ENCODE measurements around the gene WNK2. TPM values are rescaled to one million over a fixed set of nuclear protein-coding genes. Genes with fewer than 3 reads are reported as not detected.

WNK2 gene
- total RNA-seq, 1 donor from 2014 or later: 1.0 TPM

DNA sequence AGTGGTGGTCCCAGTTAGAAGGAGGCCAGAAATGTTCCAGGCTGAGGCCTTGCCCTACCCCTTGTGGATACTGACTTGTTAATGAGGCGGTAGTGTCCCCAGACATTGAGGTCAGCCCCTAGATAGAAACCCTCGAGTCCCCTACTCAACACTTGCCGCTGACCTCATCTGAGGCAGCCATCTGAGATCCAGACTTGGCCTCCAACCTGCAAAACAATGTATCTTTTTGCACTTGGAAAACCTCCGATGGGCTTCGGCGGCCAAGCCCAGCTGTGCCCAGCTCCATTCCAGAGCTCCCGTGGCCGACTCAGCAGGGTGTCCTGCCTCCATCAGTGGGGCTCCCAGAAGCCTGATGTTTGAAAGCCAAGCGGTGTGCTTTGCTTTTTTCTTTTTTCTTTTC is 122.1 kb downstream of the WNK2 start:
- TF ChIP-seq CTCF (conservative IDR thresholded peaks at IDR 0.05; ENCODE audit: low read depth, low read length): no peak
- H3K4me3 ChIP-seq (ENCODE audit: low read depth, low read length): no peak overlapping the region
- no peak for DNase-seq (ENCODE audit: low read depth)

GRCh38 chr9:93306579-93307091 is 122.7 kb downstream of the WNK2 start:
- H3K4me3 ChIP-seq (ENCODE audit: low read depth, low read length): no peak overlapping the region
- no peak for DNase-seq (ENCODE audit: low read depth)
- TF ChIP-seq CTCF (conservative IDR thresholded peaks at IDR 0.05; ENCODE audit: low read depth, low read length): no peak

DNA sequence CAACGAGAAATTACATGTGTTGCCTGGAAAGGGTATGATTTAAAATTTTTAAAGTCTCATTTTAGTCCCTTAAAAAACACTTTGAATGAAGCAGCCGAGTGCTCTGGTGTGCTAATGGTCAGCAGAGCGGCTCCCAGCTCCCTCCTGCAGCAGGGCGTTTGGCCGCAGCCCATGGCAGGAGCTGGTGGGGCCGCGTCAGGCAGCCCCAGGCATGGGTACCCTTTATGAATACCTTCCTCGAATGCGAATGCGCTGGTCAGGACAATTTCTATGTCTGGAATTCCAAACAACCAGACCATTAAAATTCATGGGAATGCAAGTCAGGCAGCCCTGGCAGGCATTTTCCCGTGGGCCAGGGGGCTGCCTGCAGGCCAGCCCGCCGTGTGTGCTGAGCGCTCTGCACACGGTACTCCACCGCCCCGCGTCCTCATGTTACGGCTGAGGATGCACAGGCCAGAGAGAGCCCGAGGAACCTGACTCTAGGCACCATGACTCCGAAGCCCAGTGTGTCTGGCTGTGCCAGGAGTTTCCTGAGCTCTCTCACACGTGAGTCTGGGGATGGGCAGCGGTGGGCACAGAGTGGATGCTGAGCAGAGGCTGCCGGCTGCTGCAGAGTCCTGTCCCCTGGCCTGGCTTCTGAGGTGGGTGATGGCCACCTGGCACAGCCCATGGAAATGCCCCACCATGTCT is 123.7 kb downstream of the WNK2 start:
- no peak for TF ChIP-seq CTCF (conservative IDR thresholded peaks at IDR 0.05; ENCODE audit: low read depth, low read length)
- DNase-seq (ENCODE audit: low read depth): no peak
- no peak overlapping the region for H3K4me3 ChIP-seq (ENCODE audit: low read depth, low read length)

DNA sequence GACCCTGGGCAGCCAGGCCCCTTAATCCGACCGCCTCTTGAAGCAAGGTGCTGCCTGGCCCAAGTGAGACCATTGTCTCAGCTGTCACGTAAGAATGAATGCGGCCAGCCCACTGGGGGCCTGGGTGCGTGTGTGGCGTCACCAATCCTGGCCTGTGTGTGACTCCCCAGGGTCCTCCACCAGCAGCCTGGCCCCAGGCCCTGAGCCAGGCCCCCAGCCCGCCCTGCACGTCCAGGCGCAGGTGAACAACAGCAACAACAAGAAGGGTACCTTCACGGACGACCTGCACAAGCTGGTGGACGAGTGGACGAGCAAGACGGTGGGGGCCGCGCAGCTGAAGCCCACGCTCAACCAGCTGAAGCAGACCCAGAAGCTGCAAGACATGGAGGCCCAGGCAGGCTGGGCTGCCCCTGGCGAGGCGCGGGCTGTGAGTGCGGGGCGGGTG is 124.2 kb downstream of the WNK2 start:
- DNase-seq (ENCODE audit: low read depth): no peak
- no peak overlapping the region for H3K4me3 ChIP-seq (ENCODE audit: low read depth, low read length)
- TF ChIP-seq CTCF (conservative IDR thresholded peaks at IDR 0.05; ENCODE audit: low read depth, low read length): no peak

GRCh38 chr9:93308676-93309075 is 124.7 kb downstream of the WNK2 start:
- no peak overlapping the region for H3K4me3 ChIP-seq (ENCODE audit: low read depth, low read length)
- TF ChIP-seq CTCF (conservative IDR thresholded peaks at IDR 0.05; ENCODE audit: low read depth, low read length): no peak
- no peak for DNase-seq (ENCODE audit: low read depth)

- DNase-seq (ENCODE audit: low read depth): no peak
- no peak for TF ChIP-seq CTCF (conservative IDR thresholded peaks at IDR 0.05; ENCODE audit: low read depth, low read length)
- no peak overlapping the region for H3K4me3 ChIP-seq (ENCODE audit: low read depth, low read length)
Measured at GRCh38 chr9:93309889-93310425, 126.0 kb downstream of the WNK2 start.

DNA sequence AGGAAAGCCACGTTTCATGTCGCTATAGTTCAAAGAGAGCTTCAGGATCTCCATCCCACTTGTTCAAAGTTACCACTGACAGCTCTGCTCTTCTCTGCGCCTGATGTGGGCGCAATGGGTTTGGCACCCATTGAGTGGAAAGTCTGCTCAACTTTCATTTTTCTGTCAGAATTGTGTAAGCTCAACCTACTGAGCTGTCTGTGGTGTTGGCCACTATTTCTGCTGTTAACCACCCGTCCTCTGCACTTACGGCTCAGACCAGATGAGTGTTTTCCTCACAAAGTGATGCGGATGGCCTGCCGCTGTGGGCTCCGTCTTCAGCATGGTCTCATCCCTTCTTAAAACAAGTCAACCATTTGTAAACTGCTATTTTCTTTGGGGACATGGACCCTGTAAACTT is 131.2 kb downstream of the WNK2 start:
- no peak overlapping the region for H3K4me3 ChIP-seq (ENCODE audit: low read depth, low read length)
- TF ChIP-seq CTCF (conservative IDR thresholded peaks at IDR 0.05; ENCODE audit: low read depth, low read length): no peak
- DNase-seq (ENCODE audit: low read depth): no peak
